ENCODE results near the gene CHN2. TPM values are rescaled to one million over a fixed set of nuclear protein-coding genes. Genes with fewer than 3 reads are reported as not detected.

CHN2 gene
- total RNA-seq, 4 donors from 2014 or later: 5.6 to 36.7 (median 16.8) TPM

DNA sequence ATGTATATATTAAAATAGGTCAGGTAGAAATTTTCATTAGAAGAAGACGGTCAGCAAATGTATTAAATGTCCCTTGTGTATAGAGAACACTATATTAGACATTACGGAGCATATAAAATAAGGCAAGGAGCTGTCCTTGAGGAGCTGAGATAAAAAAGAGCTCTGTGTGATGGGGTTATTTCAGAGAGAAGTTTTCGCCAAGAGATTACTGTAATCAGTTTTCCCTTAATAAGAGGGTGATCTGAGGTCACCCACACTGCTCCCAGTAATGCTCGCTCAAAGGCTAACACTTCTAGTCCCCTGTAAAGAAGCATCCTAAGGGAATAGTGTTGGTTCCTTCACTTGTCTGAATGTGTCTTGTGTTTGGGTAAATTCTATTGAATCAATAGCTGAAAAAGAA, 282.3 kb downstream of the CHN2 start:
- DNase-seq: no peak
- intact Hi-C loops (cut with DNase I; ENCODE audit: low total_unique reads): no loop called here
- 75 to 89% methylated on average over 3 to 4 of the region's 4 CpGs for WGBS, 2 donors (ENCODE audit: low coverage in 1 of 2)
- H3K4me1 ChIP-seq: peaks cover 9 to 35% (median 20%) of the 10 kb centered on the region in 4 donors
- in situ Hi-C loops (cut with MboI; ENCODE audit: low pct_ligation_motif_present in 1 of 4, low pct_unique_long_range_greater_than_20kb in 1 of 4, low sequenced_read_pairs in 3 of 4): no loop called here
- no peaks in the 10 kb centered on the region for H3K27me3 ChIP-seq
- no peak for TF ChIP-seq EP300 (IDR thresholded peaks at IDR 0.05; ENCODE audit: low read depth)
- TF ChIP-seq POLR2AphosphoS5 (IDR thresholded peaks at IDR 0.05): no peak
- TF ChIP-seq, protein P1, sequence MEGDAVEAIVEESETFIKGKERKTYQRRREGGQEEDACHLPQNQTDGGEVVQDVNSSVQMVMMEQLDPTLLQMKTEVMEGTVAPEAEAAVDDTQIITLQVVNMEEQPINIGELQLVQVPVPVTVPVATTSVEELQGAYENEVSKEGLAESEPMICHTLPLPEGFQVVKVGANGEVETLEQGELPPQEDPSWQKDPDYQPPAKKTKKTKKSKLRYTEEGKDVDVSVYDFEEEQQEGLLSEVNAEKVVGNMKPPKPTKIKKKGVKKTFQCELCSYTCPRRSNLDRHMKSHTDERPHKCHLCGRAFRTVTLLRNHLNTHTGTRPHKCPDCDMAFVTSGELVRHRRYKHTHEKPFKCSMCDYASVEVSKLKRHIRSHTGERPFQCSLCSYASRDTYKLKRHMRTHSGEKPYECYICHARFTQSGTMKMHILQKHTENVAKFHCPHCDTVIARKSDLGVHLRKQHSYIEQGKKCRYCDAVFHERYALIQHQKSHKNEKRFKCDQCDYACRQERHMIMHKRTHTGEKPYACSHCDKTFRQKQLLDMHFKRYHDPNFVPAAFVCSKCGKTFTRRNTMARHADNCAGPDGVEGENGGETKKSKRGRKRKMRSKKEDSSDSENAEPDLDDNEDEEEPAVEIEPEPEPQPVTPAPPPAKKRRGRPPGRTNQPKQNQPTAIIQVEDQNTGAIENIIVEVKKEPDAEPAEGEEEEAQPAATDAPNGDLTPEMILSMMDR (IDR thresholded peaks at IDR 0.05): no peak
- TF ChIP-seq POLR2A (IDR thresholded peaks at IDR 0.05): no peak
- no peak overlapping the region for H3K27ac ChIP-seq
- no peaks in the 10 kb centered on the region for H3K36me3 ChIP-seq
- H3K4me3 ChIP-seq: no peak overlapping the region
- no peaks in the 10 kb centered on the region for H3K9me3 ChIP-seq

GRCh38 chr7:29478226-29478625, 283.7 kb downstream of the CHN2 start:
- Histone ChIP-seq H3K27me3 (no peaks in the 10 kb centered on the region), H3K36me3 (no peaks in the 10 kb centered on the region), H3K4me3 (no peak overlapping the region), H3K27ac (no peak overlapping the region), H3K9me3 (no peaks in the 10 kb centered on the region), H3K4me1 (peaks cover 9 to 34% (median 19%) of the 10 kb centered on the region in 4 donors)
- TF ChIP-seq POLR2A (IDR thresholded peaks at IDR 0.05) (no peak), POLR2AphosphoS5 (IDR thresholded peaks at IDR 0.05) (no peak), EP300 (IDR thresholded peaks at IDR 0.05; ENCODE audit: low read depth) (no peak)
- TF ChIP-seq, protein P1 (IDR thresholded peaks at IDR 0.05): no peak
- intact Hi-C loops (cut with DNase I; ENCODE audit: low total_unique reads) (no loop called here), in situ Hi-C loops (cut with MboI; ENCODE audit: low pct_ligation_motif_present in 1 of 4, low pct_unique_long_range_greater_than_20kb in 1 of 4, low sequenced_read_pairs in 3 of 4) (no loop called here)
- no peak for DNase-seq
- 61 to 93% methylated on average over 2 to 3 of the region's 3 CpGs for WGBS, 2 donors (ENCODE audit: low coverage in 1 of 2)

DNA sequence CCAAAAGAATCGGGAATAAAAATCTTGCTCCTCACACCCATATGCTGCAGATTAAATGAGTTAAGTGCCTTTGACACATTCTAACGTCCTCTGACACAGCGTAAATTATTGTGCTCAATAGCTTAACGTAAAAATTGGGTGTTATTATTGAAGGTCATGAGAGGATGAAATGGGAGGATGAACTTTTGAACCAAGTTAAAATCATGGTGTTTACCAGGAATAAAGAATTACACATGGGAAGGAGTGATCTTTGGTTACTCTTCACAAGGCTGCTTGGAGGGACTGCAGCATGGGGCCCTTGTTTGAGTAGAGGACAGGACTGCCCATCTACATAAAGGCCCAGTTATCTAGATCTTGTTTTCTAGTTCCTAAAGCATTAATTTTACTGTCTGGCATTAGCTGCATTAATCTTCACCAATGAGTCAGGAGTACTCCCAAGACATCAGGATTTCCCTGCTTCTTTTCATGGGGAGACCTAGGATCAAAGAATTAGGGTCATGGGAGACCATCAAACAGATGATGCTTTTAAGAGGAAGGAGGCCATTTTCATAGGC, 284.2 kb downstream of the CHN2 start:
- no peak for DNase-seq
- in situ Hi-C loops (cut with MboI; ENCODE audit: low pct_ligation_motif_present in 1 of 4, low pct_unique_long_range_greater_than_20kb in 1 of 4, low sequenced_read_pairs in 3 of 4) (no loop called here), intact Hi-C loops (cut with DNase I; ENCODE audit: low total_unique reads) (no loop called here)
- TF ChIP-seq POLR2A (IDR thresholded peaks at IDR 0.05) (no peak), EP300 (IDR thresholded peaks at IDR 0.05; ENCODE audit: low read depth) (no peak), POLR2AphosphoS5 (IDR thresholded peaks at IDR 0.05) (no peak)
- TF ChIP-seq, protein P1 (IDR thresholded peaks at IDR 0.05): no peak
- Histone ChIP-seq H3K27me3 (no peaks in the 10 kb centered on the region), H3K4me1 (peaks cover 9 to 39% (median 19%) of the 10 kb centered on the region in 4 donors), H3K4me3 (no peak overlapping the region), H3K27ac (peak overlapping the region in 1 of 4 donors; percentile 86), H3K9me3 (no peaks in the 10 kb centered on the region), H3K36me3 (no peaks in the 10 kb centered on the region)
- WGBS, 2 donors (ENCODE audit: low coverage in 1 of 2): 81 to 86% methylated on average over 4 of the region's 4 CpGs

GRCh38 chr7:29479301-29480200, 285.0 kb downstream of the CHN2 start:
- H3K27me3 ChIP-seq: no peaks in the 10 kb centered on the region
- 34 to 40% methylated on average over 2 to 17 of the region's 17 CpGs for WGBS, 2 donors (ENCODE audit: low coverage in 1 of 2)
- TF ChIP-seq POLR2AphosphoS5 (IDR thresholded peaks at IDR 0.05): peak in 1 of 3 donors; percentile 25
- TF ChIP-seq, protein P1 (IDR thresholded peaks at IDR 0.05): no peak
- peak overlapping the region; percentile 41 to 86 (median 80) for H3K27ac ChIP-seq
- H3K9me3 ChIP-seq: no peaks in the 10 kb centered on the region
- H3K4me3 ChIP-seq: peak overlapping the region in 1 of 4 donors; percentile 3
- no peaks in the 10 kb centered on the region for H3K36me3 ChIP-seq
- in situ Hi-C loops (cut with MboI; ENCODE audit: low pct_ligation_motif_present in 1 of 4, low pct_unique_long_range_greater_than_20kb in 1 of 4, low sequenced_read_pairs in 3 of 4): no loop called here
- DNase-seq: peak; percentile 35
- intact Hi-C loops (cut with DNase I; ENCODE audit: low total_unique reads): no loop called here
- peaks cover 9 to 40% (median 19%) of the 10 kb centered on the region in 4 donors for H3K4me1 ChIP-seq

Measured in transverse colon (tissue), 4 donors.